ENCODE results near the gene OR51B2.

DNA sequence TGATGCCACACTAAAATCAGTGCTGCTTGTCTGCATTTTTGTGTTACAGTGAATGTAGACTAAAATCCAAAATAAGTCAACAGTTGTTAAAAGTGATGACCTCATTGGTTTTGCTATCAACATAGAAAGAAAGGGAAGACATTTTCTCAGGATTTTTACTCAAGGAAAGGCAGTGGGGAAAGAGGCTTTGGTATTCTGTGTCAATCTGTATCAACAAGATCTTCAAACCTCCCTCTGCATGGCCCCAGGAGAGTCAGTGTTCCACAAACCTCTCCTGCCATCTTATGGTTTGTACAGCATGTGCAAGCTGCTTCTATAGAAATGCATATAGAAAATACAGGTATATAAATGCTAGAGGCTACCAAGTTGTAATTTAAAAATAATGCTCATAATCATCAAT, 45.7 kb upstream of the OR51B2 start:
- TF ChIP-seq, protein P1, sequence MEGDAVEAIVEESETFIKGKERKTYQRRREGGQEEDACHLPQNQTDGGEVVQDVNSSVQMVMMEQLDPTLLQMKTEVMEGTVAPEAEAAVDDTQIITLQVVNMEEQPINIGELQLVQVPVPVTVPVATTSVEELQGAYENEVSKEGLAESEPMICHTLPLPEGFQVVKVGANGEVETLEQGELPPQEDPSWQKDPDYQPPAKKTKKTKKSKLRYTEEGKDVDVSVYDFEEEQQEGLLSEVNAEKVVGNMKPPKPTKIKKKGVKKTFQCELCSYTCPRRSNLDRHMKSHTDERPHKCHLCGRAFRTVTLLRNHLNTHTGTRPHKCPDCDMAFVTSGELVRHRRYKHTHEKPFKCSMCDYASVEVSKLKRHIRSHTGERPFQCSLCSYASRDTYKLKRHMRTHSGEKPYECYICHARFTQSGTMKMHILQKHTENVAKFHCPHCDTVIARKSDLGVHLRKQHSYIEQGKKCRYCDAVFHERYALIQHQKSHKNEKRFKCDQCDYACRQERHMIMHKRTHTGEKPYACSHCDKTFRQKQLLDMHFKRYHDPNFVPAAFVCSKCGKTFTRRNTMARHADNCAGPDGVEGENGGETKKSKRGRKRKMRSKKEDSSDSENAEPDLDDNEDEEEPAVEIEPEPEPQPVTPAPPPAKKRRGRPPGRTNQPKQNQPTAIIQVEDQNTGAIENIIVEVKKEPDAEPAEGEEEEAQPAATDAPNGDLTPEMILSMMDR (IDR thresholded peaks at IDR 0.05; ENCODE audit: low read depth, low read length, poor library complexity, severe bottlenecking), result no peak
- no peak for TF ChIP-seq EZH2phosphoT487 (IDR thresholded peaks at IDR 0.05; ENCODE audit: borderline replicate concordance, low read length)

All from DOHH2 (cell line).